Trophoblast cell (in vitro differentiated cells and primary cell): ENCODE measurements around the gene TAS2R40.
A peak's percentile ranks its signal among the peaks of the same experiment; 100 is the strongest.

Experiments used
- DNase-seq, 2 donors: peaks; one replicate each; pipeline ENCODE4 v3.0.0-alpha.2; 2016
- H2AFZ ChIP-seq: 2 replicates; pipeline ENCODE4 v1.6.1; 2013; ENCODE audit warnings: low read length, moderate library complexity, mild to moderate bottlenecking; ENCODE audit not compliant: insufficient read depth, poor library complexity
- H2AK5ac ChIP-seq: 2 replicates; pipeline ENCODE4 v1.6.1; 2013; ENCODE audit warnings: mild to moderate bottlenecking, low read length
- H2BK120ac ChIP-seq: 2 replicates; pipeline ENCODE4 v1.6.1; 2013; ENCODE audit warnings: low read length, mild to moderate bottlenecking, moderate library complexity; ENCODE audit not compliant: insufficient read depth, poor library complexity
- H2BK12ac ChIP-seq: 2 replicates; pipeline ENCODE4 v1.6.1; 2013; ENCODE audit warnings: mild to moderate bottlenecking, low read length, moderate library complexity
- H2BK5ac ChIP-seq: 2 replicates; pipeline ENCODE4 v1.6.1; 2013; ENCODE audit warnings: low read length, low read depth, moderate library complexity, mild to moderate bottlenecking; ENCODE audit not compliant: poor library complexity
- H3K14ac ChIP-seq: 2 replicates; pipeline ENCODE4 v1.6.1; 2013; ENCODE audit warnings: mild to moderate bottlenecking, low read length
- H3K18ac ChIP-seq: 2 replicates; pipeline ENCODE4 v1.6.1; 2013; ENCODE audit warnings: mild to moderate bottlenecking, low read length
- H3K23ac ChIP-seq: 2 replicates; pipeline ENCODE4 v1.6.1; 2013; ENCODE audit warnings: low read length
- H3K27ac ChIP-seq: 2 replicates; pipeline ENCODE4 v1.5.1; 2013; ENCODE audit warnings: low read depth, mild to moderate bottlenecking, inconsistent platforms, low read length, moderate library complexity
- H3K27me3 ChIP-seq: 2 replicates; pipeline ENCODE4 v1.6.1; 2013; ENCODE audit warnings: inconsistent platforms, mild to moderate bottlenecking, low read length, moderate library complexity; ENCODE audit not compliant: insufficient read depth
- H3K36me3 ChIP-seq, 2 experiments: 1 replicate in 1 of 2; 2 replicates in 1 of 2; pipeline ENCODE4 v1.6.1; 2013; ENCODE audit warnings: low read length in 2 of 2, mild to moderate bottlenecking in 2 of 2, moderate library complexity in 1 of 2; ENCODE audit not compliant: insufficient read depth in 2 of 2, control insufficient read depth in 1 of 2
- H3K4ac ChIP-seq: 2 replicates; pipeline ENCODE4 v1.6.1; 2013; ENCODE audit warnings: low read depth, mild to moderate bottlenecking, low read length, moderate library complexity
- H3K4me1 ChIP-seq, 2 experiments: 1 replicate in 1 of 2; 2 replicates in 1 of 2; pipeline ENCODE4 v1.6.1; 2013; ENCODE audit warnings: low read length in 2 of 2, mild to moderate bottlenecking in 2 of 2, moderate library complexity in 1 of 2; ENCODE audit not compliant: insufficient read depth in 2 of 2, control insufficient read depth in 1 of 2
- H3K4me2 ChIP-seq: 2 replicates; pipeline ENCODE4 v1.6.1; 2013; ENCODE audit warnings: inconsistent platforms, mild to moderate bottlenecking, low read length, moderate library complexity
- H3K4me3 ChIP-seq: 2 replicates; pipeline ENCODE4 v1.5.1; 2013; ENCODE audit warnings: mild to moderate bottlenecking, low read depth, low read length, inconsistent platforms
- H3K79me1 ChIP-seq: one replicate; pipeline ENCODE4 v1.6.1; 2013; ENCODE audit warnings: low read length
- H3K79me2 ChIP-seq: 2 replicates; pipeline ENCODE4 v1.6.1; 2013; ENCODE audit warnings: low read length, mild to moderate bottlenecking; ENCODE audit not compliant: control insufficient read depth, insufficient read depth, poor library complexity
- H3K9ac ChIP-seq: 2 replicates; pipeline ENCODE4 v1.6.1; 2013; ENCODE audit warnings: mild to moderate bottlenecking, low read length
- H3K9me3 ChIP-seq: 2 replicates; pipeline ENCODE4 v1.6.1; 2013; ENCODE audit warnings: low read depth, mild to moderate bottlenecking, control low read depth, inconsistent platforms, low read length; ENCODE audit not compliant: insufficient read depth
- H4K12ac ChIP-seq: 2 replicates; pipeline ENCODE4 v1.6.1; 2013; ENCODE audit warnings: low read depth, mild to moderate bottlenecking, low read length, moderate library complexity
- H4K8ac ChIP-seq: 2 replicates; pipeline ENCODE4 v1.6.1; 2013; ENCODE audit warnings: low read depth, mild to moderate bottlenecking, low read length, moderate library complexity
- H4K91ac ChIP-seq: one replicate; pipeline ENCODE4 v1.6.1; 2013; ENCODE audit warnings: low read depth, mild to moderate bottlenecking, low read length, moderate library complexity
- WGBS: extraction: QIAGEN DNeasy Blood & Tissue Kit; methylation state at CpG from one replicate; pipeline ENCODE4 v1.1.7; 2013; ENCODE audit warnings: missing lambda C conversion rate; ENCODE audit not compliant: insufficient read length, insufficient coverage; ENCODE audit errors: extremely low coverage; 5-methylcytosine and 5-hydroxymethylcytosine counted together

The TAS2R40 gene

GRCh38 chr7:143227806-143228205 is 6.0 kb downstream of the TAS2R40 start:
- no peak overlapping the region for H3K18ac ChIP-seq
- no peak overlapping the region for H2AK5ac ChIP-seq
- peak; percentile 81 to 90 for DNase-seq
- H3K36me3 ChIP-seq, result no peaks in the 10 kb centered on the region
- H3K79me2 ChIP-seq, result no peaks in the 10 kb centered on the region
- no peak overlapping the region for H3K4me3 ChIP-seq
- no peak overlapping the region for H4K91ac ChIP-seq
- H4K12ac ChIP-seq, result no peak overlapping the region
- H3K9ac ChIP-seq, result no peak overlapping the region
- H3K9me3 ChIP-seq, result peaks cover 7% of the 10 kb centered on the region
- H2BK120ac ChIP-seq, result no peak overlapping the region
- H3K4me2 ChIP-seq, result no peak overlapping the region
- no peak overlapping the region for H2BK5ac ChIP-seq
- no peak overlapping the region for H3K27ac ChIP-seq
- no peak overlapping the region for H4K8ac ChIP-seq
- no peak overlapping the region for H3K14ac ChIP-seq
- H3K4ac ChIP-seq, result no peak overlapping the region
- no peak overlapping the region for H3K23ac ChIP-seq
- peaks cover 13 to 28% of the 10 kb centered on the region in 2 experiments for H3K4me1 ChIP-seq
- no CpG with 5 or more reads among the region's 1 CpG for WGBS
- H2AFZ ChIP-seq, result no peak overlapping the region
- H3K79me1 ChIP-seq, result peaks cover 6% of the 10 kb centered on the region
- H3K27me3 ChIP-seq, result no peaks in the 10 kb centered on the region
- H2BK12ac ChIP-seq, result no peak overlapping the region

GRCh38 chr7:143229054-143229790 is 7.4 kb downstream of the TAS2R40 start:
- no peak overlapping the region for H3K27ac ChIP-seq
- H3K4ac ChIP-seq, result no peak overlapping the region
- H2BK120ac ChIP-seq, result no peak overlapping the region
- no peaks in the 10 kb centered on the region for H3K36me3 ChIP-seq
- no peaks in the 10 kb centered on the region for H3K79me2 ChIP-seq
- peaks cover 7% of the 10 kb centered on the region for H3K9me3 ChIP-seq
- peaks cover 6% of the 10 kb centered on the region for H3K79me1 ChIP-seq
- no peak overlapping the region for H3K23ac ChIP-seq
- H2AK5ac ChIP-seq, result no peak overlapping the region
- H2BK12ac ChIP-seq, result no peak overlapping the region
- no peak overlapping the region for H3K14ac ChIP-seq
- H3K27me3 ChIP-seq, result no peaks in the 10 kb centered on the region
- no peak overlapping the region for H3K4me3 ChIP-seq
- H4K91ac ChIP-seq, result no peak overlapping the region
- H2BK5ac ChIP-seq, result no peak overlapping the region
- no peak overlapping the region for H3K4me2 ChIP-seq
- no peak overlapping the region for H4K8ac ChIP-seq
- no peak for DNase-seq
- H4K12ac ChIP-seq, result no peak overlapping the region
- H3K4me1 ChIP-seq, result peaks cover 12 to 20% of the 10 kb centered on the region in 2 experiments
- no peak overlapping the region for H3K18ac ChIP-seq
- no peak overlapping the region for H2AFZ ChIP-seq
- H3K9ac ChIP-seq, result no peak overlapping the region
- no CpG with 5 or more reads among the region's 9 CpGs for WGBS

- H4K91ac ChIP-seq, result no peak overlapping the region
- H3K9me3 ChIP-seq, result peaks cover 7% of the 10 kb centered on the region
- H3K23ac ChIP-seq, result peak overlapping the region; percentile 11
- no peak overlapping the region for H4K12ac ChIP-seq
- H3K27me3 ChIP-seq, result no peaks in the 10 kb centered on the region
- H3K79me2 ChIP-seq, result no peaks in the 10 kb centered on the region
- no peak overlapping the region for H3K4ac ChIP-seq
- no peak for DNase-seq
- no peak overlapping the region for H2BK120ac ChIP-seq
- no peak overlapping the region for H2BK5ac ChIP-seq
- no peaks in the 10 kb centered on the region for H3K36me3 ChIP-seq
- H3K18ac ChIP-seq, result no peak overlapping the region
- peaks cover 6% of the 10 kb centered on the region for H3K79me1 ChIP-seq
- no peak overlapping the region for H3K14ac ChIP-seq
- H3K4me2 ChIP-seq, result no peak overlapping the region
- no peak overlapping the region for H3K9ac ChIP-seq
- WGBS, result 100% methylated on average over 2 of the region's 2 CpGs
- no peak overlapping the region for H2AK5ac ChIP-seq
- H2BK12ac ChIP-seq, result no peak overlapping the region
- no peak overlapping the region for H3K27ac ChIP-seq
- no peak overlapping the region for H2AFZ ChIP-seq
- H3K4me3 ChIP-seq, result peak overlapping the region; percentile 62
- no peak overlapping the region for H4K8ac ChIP-seq
- peaks cover 7 to 14% of the 10 kb centered on the region in 2 experiments for H3K4me1 ChIP-seq
Measured at GRCh38 chr7:143230602-143231457, 9.0 kb downstream of the TAS2R40 start.

GRCh38 chr7:143233816-143234532 is 12.1 kb downstream of the TAS2R40 start:
- Histone ChIP-seq H3K14ac (no peak overlapping the region), H4K12ac (no peak overlapping the region), H3K79me2 (no peaks in the 10 kb centered on the region), H2BK12ac (no peak overlapping the region), H3K4ac (no peak overlapping the region), H3K18ac (no peak overlapping the region), H4K8ac (no peak overlapping the region), H3K4me1 (peaks cover 3 to 4% of the 10 kb centered on the region in 2 experiments), H3K9ac (no peak overlapping the region), H2AFZ (no peak overlapping the region), H3K27me3 (no peaks in the 10 kb centered on the region), H2BK5ac (no peak overlapping the region), H2BK120ac (no peak overlapping the region), H2AK5ac (no peak overlapping the region), H3K23ac (no peak overlapping the region), H3K27ac (no peak overlapping the region), H3K9me3 (peaks cover 13% of the 10 kb centered on the region), H3K36me3 (no peaks in the 10 kb centered on the region), H3K4me2 (no peak overlapping the region), H3K79me1 (no peaks in the 10 kb centered on the region), H3K4me3 (no peak overlapping the region), H4K91ac (no peak overlapping the region)
- no CpG with 5 or more reads among the region's 2 CpGs for WGBS
- no peak for DNase-seq
